ENCODE results near the gene TXNDC16. TPM values are rescaled to one million over a fixed set of nuclear protein-coding genes. Genes with fewer than 3 reads are reported as not detected.

Gene TXNDC16
- total and polyA plus RNA-seq, 2 donors from 2014 or later = 2.6 to 7.3 TPM

DNA sequence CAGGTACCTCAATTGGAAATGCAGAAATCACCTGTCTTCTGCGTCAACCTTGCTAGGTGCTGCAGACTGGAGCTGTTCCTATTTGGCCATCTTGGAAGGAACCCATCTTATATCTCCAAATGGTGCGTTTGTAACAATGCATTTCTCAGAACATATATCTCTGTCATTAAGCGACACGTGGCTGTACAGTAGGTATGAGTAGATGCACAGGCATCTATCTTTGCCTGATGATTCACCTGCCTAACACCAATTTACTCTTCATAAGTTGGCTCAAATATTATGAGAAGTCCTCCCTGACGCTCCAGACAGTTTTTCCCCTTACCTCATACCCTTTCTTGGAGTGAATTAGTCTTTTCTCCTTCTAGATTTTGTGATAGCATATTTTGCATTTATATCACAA, 44.6 kb upstream of the TXNDC16 start:
- no peak overlapping the region for H3K27ac ChIP-seq (ENCODE audit: low read depth in 2 of 2, low read length in 2 of 2)
- no peaks in the 10 kb centered on the region for H3K4me1 ChIP-seq (ENCODE audit: control insufficient read depth in 2 of 3, insufficient read depth in 2 of 3, low read depth in 1 of 3, low read length in 3 of 3)
- no peaks in the 10 kb centered on the region for H3K27me3 ChIP-seq (ENCODE audit: control insufficient read depth, insufficient read depth, low read length)
- FAIRE-seq (no peak), DNase-seq (no peak)
- H3K4me3 ChIP-seq (ENCODE audit: low read length in 3 of 3) = no peak overlapping the region
- intact Hi-C loops (cut with DNase I) = no loop called here
- no peaks in the 10 kb centered on the region for H3K9me3 ChIP-seq (ENCODE audit: control insufficient read depth in 2 of 3, insufficient read depth in 1 of 3, low read length in 3 of 3)
- TF ChIP-seq, protein P1, sequence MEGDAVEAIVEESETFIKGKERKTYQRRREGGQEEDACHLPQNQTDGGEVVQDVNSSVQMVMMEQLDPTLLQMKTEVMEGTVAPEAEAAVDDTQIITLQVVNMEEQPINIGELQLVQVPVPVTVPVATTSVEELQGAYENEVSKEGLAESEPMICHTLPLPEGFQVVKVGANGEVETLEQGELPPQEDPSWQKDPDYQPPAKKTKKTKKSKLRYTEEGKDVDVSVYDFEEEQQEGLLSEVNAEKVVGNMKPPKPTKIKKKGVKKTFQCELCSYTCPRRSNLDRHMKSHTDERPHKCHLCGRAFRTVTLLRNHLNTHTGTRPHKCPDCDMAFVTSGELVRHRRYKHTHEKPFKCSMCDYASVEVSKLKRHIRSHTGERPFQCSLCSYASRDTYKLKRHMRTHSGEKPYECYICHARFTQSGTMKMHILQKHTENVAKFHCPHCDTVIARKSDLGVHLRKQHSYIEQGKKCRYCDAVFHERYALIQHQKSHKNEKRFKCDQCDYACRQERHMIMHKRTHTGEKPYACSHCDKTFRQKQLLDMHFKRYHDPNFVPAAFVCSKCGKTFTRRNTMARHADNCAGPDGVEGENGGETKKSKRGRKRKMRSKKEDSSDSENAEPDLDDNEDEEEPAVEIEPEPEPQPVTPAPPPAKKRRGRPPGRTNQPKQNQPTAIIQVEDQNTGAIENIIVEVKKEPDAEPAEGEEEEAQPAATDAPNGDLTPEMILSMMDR (IDR thresholded peaks at IDR 0.05; ENCODE audit: borderline replicate concordance, extremely low read depth, insufficient read depth) = no peak
- no peaks in the 10 kb centered on the region for H3K36me3 ChIP-seq (ENCODE audit: control insufficient read depth in 2 of 3, insufficient read depth in 3 of 3, low read length in 3 of 3)
- H3K9ac ChIP-seq (ENCODE audit: low read length in 3 of 3) = no peak overlapping the region

GRCh38 chr14:52596320-52596719, 44.0 kb upstream of the TXNDC16 start:
- DNase-seq (no peak), FAIRE-seq (no peak)
- no peaks in the 10 kb centered on the region for H3K9me3 ChIP-seq (ENCODE audit: control insufficient read depth in 2 of 3, insufficient read depth in 1 of 3, low read length in 3 of 3)

GRCh38 chr14:52590318-52590717, 38.0 kb upstream of the TXNDC16 start:
- H3K9me3 ChIP-seq (ENCODE audit: control insufficient read depth in 2 of 3, insufficient read depth in 1 of 3, low read length in 3 of 3) = no peaks in the 10 kb centered on the region
- no peaks in the 10 kb centered on the region for H3K4me1 ChIP-seq (ENCODE audit: control insufficient read depth in 2 of 3, insufficient read depth in 2 of 3, low read depth in 1 of 3, low read length in 3 of 3)
- no peak overlapping the region for H3K4me3 ChIP-seq (ENCODE audit: low read length in 3 of 3)
- no peaks in the 10 kb centered on the region for H3K27me3 ChIP-seq (ENCODE audit: control insufficient read depth, insufficient read depth, low read length)
- intact Hi-C loops (cut with DNase I) = no loop called here
- no peak overlapping the region for H3K9ac ChIP-seq (ENCODE audit: low read length in 3 of 3)
- TF ChIP-seq, protein P1 (IDR thresholded peaks at IDR 0.05; ENCODE audit: borderline replicate concordance, extremely low read depth, insufficient read depth) = no peak
- DNase-seq (no peak), FAIRE-seq (peak; percentile 23)
- no peaks in the 10 kb centered on the region for H3K36me3 ChIP-seq (ENCODE audit: control insufficient read depth in 2 of 3, insufficient read depth in 3 of 3, low read length in 3 of 3)
- no peak overlapping the region for H3K27ac ChIP-seq (ENCODE audit: low read depth in 2 of 2, low read length in 2 of 2)

More at GRCh38 chr14:52596320-52596719, 44.0 kb upstream of the TXNDC16 start:
- Histone ChIP-seq H3K27ac (ENCODE audit: low read depth in 2 of 2, low read length in 2 of 2) (no peak overlapping the region), H3K36me3 (ENCODE audit: control insufficient read depth in 2 of 3, insufficient read depth in 3 of 3, low read length in 3 of 3) (no peaks in the 10 kb centered on the region), H3K9ac (ENCODE audit: low read length in 3 of 3) (no peak overlapping the region), H3K4me1 (ENCODE audit: control insufficient read depth in 2 of 3, insufficient read depth in 2 of 3, low read depth in 1 of 3, low read length in 3 of 3) (no peaks in the 10 kb centered on the region), H3K4me3 (ENCODE audit: low read length in 3 of 3) (no peak overlapping the region), H3K27me3 (ENCODE audit: control insufficient read depth, insufficient read depth, low read length) (no peaks in the 10 kb centered on the region)
- TF ChIP-seq, protein P1 (IDR thresholded peaks at IDR 0.05; ENCODE audit: borderline replicate concordance, extremely low read depth, insufficient read depth) = no peak
- intact Hi-C loops (cut with DNase I) = no loop called here

DNA sequence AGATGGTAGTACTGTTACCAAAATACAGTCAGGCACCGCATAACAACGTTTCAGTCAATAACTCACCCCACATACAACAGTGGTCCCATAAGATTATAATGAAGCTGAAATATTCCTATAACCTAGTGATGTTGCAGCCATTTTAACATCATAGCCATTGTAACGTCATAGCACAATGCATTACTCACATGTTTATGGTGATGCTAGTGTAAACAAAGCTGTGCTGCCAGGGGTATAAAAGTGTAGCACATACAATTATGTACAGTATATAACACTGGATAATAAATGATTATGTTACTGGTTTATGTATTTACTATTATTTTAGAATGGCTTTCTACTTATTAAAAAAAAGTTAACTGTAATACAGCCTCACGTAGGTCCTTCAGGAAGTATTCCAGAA, 37.3 kb upstream of the TXNDC16 start:
- no peak for DNase-seq
- H3K4me3 ChIP-seq (ENCODE audit: low read length in 3 of 3) = no peak overlapping the region
- intact Hi-C loops (cut with DNase I) = no loop called here
- H3K27ac ChIP-seq (ENCODE audit: low read depth in 2 of 2, low read length in 2 of 2) = no peak overlapping the region
- no peak for FAIRE-seq
- no peaks in the 10 kb centered on the region for H3K36me3 ChIP-seq (ENCODE audit: control insufficient read depth in 2 of 3, insufficient read depth in 3 of 3, low read length in 3 of 3)
- H3K4me1 ChIP-seq (ENCODE audit: control insufficient read depth in 2 of 3, insufficient read depth in 2 of 3, low read depth in 1 of 3, low read length in 3 of 3) = no peaks in the 10 kb centered on the region
- TF ChIP-seq, protein P1 (IDR thresholded peaks at IDR 0.05; ENCODE audit: borderline replicate concordance, extremely low read depth, insufficient read depth) = no peak
- no peaks in the 10 kb centered on the region for H3K27me3 ChIP-seq (ENCODE audit: control insufficient read depth, insufficient read depth, low read length)
- no peaks in the 10 kb centered on the region for H3K9me3 ChIP-seq (ENCODE audit: control insufficient read depth in 2 of 3, insufficient read depth in 1 of 3, low read length in 3 of 3)
- no peak overlapping the region for H3K9ac ChIP-seq (ENCODE audit: low read length in 3 of 3)
